ENCODE measurements around the gene MAD1L1.

Gene MAD1L1

GRCh38 chr7:1915956-1916600 is 316.7 kb downstream of the MAD1L1 start:
- H3K4me1 ChIP-seq = peaks cover 22% of the 10 kb centered on the region
- no peaks in the 10 kb centered on the region for H3K9me3 ChIP-seq
- no peak for TF ChIP-seq CTCF (IDR thresholded peaks at IDR 0.05; ENCODE audit: low read depth, low read length)
- H3K27me3 ChIP-seq = no peaks in the 10 kb centered on the region
- DNase-seq = no peak
- H3K36me3 ChIP-seq = no peaks in the 10 kb centered on the region
- no peak overlapping the region for H3K4me3 ChIP-seq (ENCODE audit: low read depth, low read length)

- no peaks in the 10 kb centered on the region for H3K36me3 ChIP-seq
- no peaks in the 10 kb centered on the region for H3K9me3 ChIP-seq
- TF ChIP-seq CTCF (IDR thresholded peaks at IDR 0.05; ENCODE audit: low read depth, low read length) = no peak
- no peaks in the 10 kb centered on the region for H3K27me3 ChIP-seq
- H3K4me1 ChIP-seq = peaks cover 22% of the 10 kb centered on the region
- DNase-seq = no peak
- H3K4me3 ChIP-seq (ENCODE audit: low read depth, low read length) = no peak overlapping the region
Measured at GRCh38 chr7:1915326-1915725, 317.4 kb downstream of the MAD1L1 start.

- DNase-seq = no peak
- no peak for TF ChIP-seq CTCF (IDR thresholded peaks at IDR 0.05; ENCODE audit: low read depth, low read length)
- Histone ChIP-seq H3K4me1 (peaks cover 19% of the 10 kb centered on the region), H3K36me3 (no peaks in the 10 kb centered on the region), H3K4me3 (ENCODE audit: low read depth, low read length) (no peak overlapping the region), H3K27me3 (no peaks in the 10 kb centered on the region), H3K9me3 (no peaks in the 10 kb centered on the region)
Measured at GRCh38 chr7:1914743-1915142, 318.0 kb downstream of the MAD1L1 start.

- Histone ChIP-seq H3K27me3 (no peaks in the 10 kb centered on the region), H3K9me3 (no peaks in the 10 kb centered on the region), H3K4me1 (peaks cover 19% of the 10 kb centered on the region), H3K36me3 (no peaks in the 10 kb centered on the region), H3K4me3 (ENCODE audit: low read depth, low read length) (no peak overlapping the region)
- no peak for TF ChIP-seq CTCF (IDR thresholded peaks at IDR 0.05; ENCODE audit: low read depth, low read length)
- no peak for DNase-seq
Measured at GRCh38 chr7:1914321-1914720, 318.4 kb downstream of the MAD1L1 start.

GRCh38 chr7:1913466-1914282 is 319.1 kb downstream of the MAD1L1 start:
- DNase-seq = no peak
- peaks cover 19% of the 10 kb centered on the region for H3K4me1 ChIP-seq
- H3K36me3 ChIP-seq = no peaks in the 10 kb centered on the region
- no peaks in the 10 kb centered on the region for H3K27me3 ChIP-seq
- H3K9me3 ChIP-seq = no peaks in the 10 kb centered on the region
- no peak overlapping the region for H3K4me3 ChIP-seq (ENCODE audit: low read depth, low read length)
- no peak for TF ChIP-seq CTCF (IDR thresholded peaks at IDR 0.05; ENCODE audit: low read depth, low read length)

All from BE2C (cell line).